Midbrain (tissue), 1 donor: Measurements from ENCODE around the gene TDP2.
"Not testable (repeated sequence)": the region's sequence is repeated elsewhere in the genome, so short reads cannot be mapped to it uniquely, and the experiment has no call there.

Experiments used
- DNase-seq: peaks from one replicate; lab custom pipeline; 2025; lab: John Stamatoyannopoulos, UW

TDP2 gene

GRCh38 chr6:24680582-24680981 is 13.9 kb upstream of the TDP2 start:
- no peak for DNase-seq

- not testable (repeated sequence) for DNase-seq
Observed at GRCh38 chr6:24678792-24679352, 12.2 kb upstream of the TDP2 start.

GRCh38 chr6:24673625-24674024 is 6.9 kb upstream of the TDP2 start:
- DNase-seq = no peak

- no peak for DNase-seq
Observed at GRCh38 chr6:24672620-24673182, 6.0 kb upstream of the TDP2 start.

GRCh38 chr6:24671077-24671476 is 4.4 kb upstream of the TDP2 start:
- DNase-seq = not testable (repeated sequence)

GRCh38 chr6:24670492-24670891 is 3.8 kb upstream of the TDP2 start:
- DNase-seq = not testable (repeated sequence)

GRCh38 chr6:24668997-24669361 is 2.3 kb upstream of the TDP2 start:
- DNase-seq = no peak

GRCh38 chr6:24668066-24668996 is 1.6 kb upstream of the TDP2 start:
- DNase-seq = not testable (repeated sequence)

GRCh38 chr6:24667378-24667803 is 692 bp upstream of the TDP2 start:
- peak; percentile 33 for DNase-seq

- DNase-seq = no peak
Observed at GRCh38 chr6:24666097-24666640, 530 bp downstream of the TDP2 start.

GRCh38 chr6:24664046-24664987 is 2.4 kb downstream of the TDP2 start:
- DNase-seq = no peak

GRCh38 chr6:24663189-24663588 is 3.5 kb downstream of the TDP2 start:
- DNase-seq = no peak

- no peak for DNase-seq
Observed at GRCh38 chr6:24662236-24662635, 4.5 kb downstream of the TDP2 start.

GRCh38 chr6:24661759-24662158 is 4.9 kb downstream of the TDP2 start:
- not testable (repeated sequence) for DNase-seq

GRCh38 chr6:24660105-24660504 is 6.6 kb downstream of the TDP2 start:
- DNase-seq = no peak

- DNase-seq = no peak
Observed at GRCh38 chr6:24659561-24659960, 7.1 kb downstream of the TDP2 start.

- DNase-seq = no peak
Observed at GRCh38 chr6:24658573-24659560, 7.8 kb downstream of the TDP2 start.

- DNase-seq = no peak
Observed at GRCh38 chr6:24655215-24655614, 11.5 kb downstream of the TDP2 start.

- DNase-seq = no peak
Observed at GRCh38 chr6:24650365-24650764, 16.3 kb downstream of the TDP2 start.

- DNase-seq = no peak
Observed at GRCh38 chr6:24649691-24650090, 17.0 kb downstream of the TDP2 start.
